ENCODE data around the gene RBM24.

- TF ChIP-seq CTCF (IDR thresholded peaks at IDR 0.05), result no peak
- no peak for TF ChIP-seq POLR2A (IDR thresholded peaks at IDR 0.05)
Measured at GRCh38 chr6:17265570-17265969, 15.6 kb upstream of the RBM24 start.

All from lower leg skin (tissue), 3 donors.